ENCODE measurements around the gene UBB. TPM values are rescaled to one million over a fixed set of nuclear protein-coding genes. Genes with fewer than 3 reads are reported as not detected.

Gene UBB
- total RNA-seq, 1 experiment from 2014 or later, result 2,497 TPM

DNA sequence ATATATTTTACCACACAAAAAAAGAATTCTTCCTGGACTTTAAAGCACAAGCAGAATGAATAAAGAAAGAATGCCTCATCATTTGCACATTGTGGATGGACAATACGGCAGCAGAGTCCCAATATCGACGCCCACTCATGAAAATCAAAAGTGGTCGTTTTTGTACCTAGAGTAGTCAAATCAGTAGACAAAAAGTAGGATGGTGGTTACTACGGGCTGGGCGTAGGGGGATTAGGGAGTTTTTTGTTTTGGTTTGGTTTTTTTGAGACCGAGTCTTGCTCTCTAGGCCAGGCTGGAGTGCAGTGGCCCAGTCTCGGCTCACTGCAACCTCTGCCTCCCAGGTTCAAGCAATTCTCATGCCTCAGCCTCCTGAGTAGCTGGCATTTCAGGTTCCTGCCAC, 19.0 kb upstream of the UBB start:
- intact Hi-C loops (cut with micrococcal nuclease; ENCODE audit: unreplicated experiment), result no loop called here
- no peaks in the 10 kb centered on the region for H3K4me1 ChIP-seq (ENCODE audit: insufficient read depth, low read length, poor library complexity, severe bottlenecking)
- no peak overlapping the region for H3K27ac ChIP-seq (ENCODE audit: low read depth, low read length, poor library complexity, severe bottlenecking)
- no peaks in the 10 kb centered on the region for H3K27me3 ChIP-seq (replicated peaks; ENCODE audit: insufficient read depth, low read depth, low read length, poor library complexity)
- POLR2A ChIA-PET (ENCODE audit: low non-redundant PET), result no interaction called here
- no peak overlapping the region for H3K4me3 ChIP-seq (ENCODE audit: low read depth, low read length, poor library complexity, severe bottlenecking)
- BruUV-seq (replicated peaks), result no TSS peak
- no peaks in the 10 kb centered on the region for H3K36me3 ChIP-seq (ENCODE audit: insufficient read depth, low read length, poor library complexity, severe bottlenecking)
- no peaks in the 10 kb centered on the region for H3K9me3 ChIP-seq (ENCODE audit: low read depth, low read length, poor library complexity, severe bottlenecking)
- no peak for TF ChIP-seq EZH2 (IDR thresholded peaks at IDR 0.05; ENCODE audit: borderline replicate concordance, low read depth, low read length, poor library complexity, severe bottlenecking)
- TF ChIP-seq, protein P1, sequence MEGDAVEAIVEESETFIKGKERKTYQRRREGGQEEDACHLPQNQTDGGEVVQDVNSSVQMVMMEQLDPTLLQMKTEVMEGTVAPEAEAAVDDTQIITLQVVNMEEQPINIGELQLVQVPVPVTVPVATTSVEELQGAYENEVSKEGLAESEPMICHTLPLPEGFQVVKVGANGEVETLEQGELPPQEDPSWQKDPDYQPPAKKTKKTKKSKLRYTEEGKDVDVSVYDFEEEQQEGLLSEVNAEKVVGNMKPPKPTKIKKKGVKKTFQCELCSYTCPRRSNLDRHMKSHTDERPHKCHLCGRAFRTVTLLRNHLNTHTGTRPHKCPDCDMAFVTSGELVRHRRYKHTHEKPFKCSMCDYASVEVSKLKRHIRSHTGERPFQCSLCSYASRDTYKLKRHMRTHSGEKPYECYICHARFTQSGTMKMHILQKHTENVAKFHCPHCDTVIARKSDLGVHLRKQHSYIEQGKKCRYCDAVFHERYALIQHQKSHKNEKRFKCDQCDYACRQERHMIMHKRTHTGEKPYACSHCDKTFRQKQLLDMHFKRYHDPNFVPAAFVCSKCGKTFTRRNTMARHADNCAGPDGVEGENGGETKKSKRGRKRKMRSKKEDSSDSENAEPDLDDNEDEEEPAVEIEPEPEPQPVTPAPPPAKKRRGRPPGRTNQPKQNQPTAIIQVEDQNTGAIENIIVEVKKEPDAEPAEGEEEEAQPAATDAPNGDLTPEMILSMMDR (conservative IDR thresholded peaks at IDR 0.05; ENCODE audit: low read depth, low read length), result no peak
- CTCF ChIA-PET, result no interaction called here
- no peak for DNase-seq (ENCODE audit: low spot score)

DNA sequence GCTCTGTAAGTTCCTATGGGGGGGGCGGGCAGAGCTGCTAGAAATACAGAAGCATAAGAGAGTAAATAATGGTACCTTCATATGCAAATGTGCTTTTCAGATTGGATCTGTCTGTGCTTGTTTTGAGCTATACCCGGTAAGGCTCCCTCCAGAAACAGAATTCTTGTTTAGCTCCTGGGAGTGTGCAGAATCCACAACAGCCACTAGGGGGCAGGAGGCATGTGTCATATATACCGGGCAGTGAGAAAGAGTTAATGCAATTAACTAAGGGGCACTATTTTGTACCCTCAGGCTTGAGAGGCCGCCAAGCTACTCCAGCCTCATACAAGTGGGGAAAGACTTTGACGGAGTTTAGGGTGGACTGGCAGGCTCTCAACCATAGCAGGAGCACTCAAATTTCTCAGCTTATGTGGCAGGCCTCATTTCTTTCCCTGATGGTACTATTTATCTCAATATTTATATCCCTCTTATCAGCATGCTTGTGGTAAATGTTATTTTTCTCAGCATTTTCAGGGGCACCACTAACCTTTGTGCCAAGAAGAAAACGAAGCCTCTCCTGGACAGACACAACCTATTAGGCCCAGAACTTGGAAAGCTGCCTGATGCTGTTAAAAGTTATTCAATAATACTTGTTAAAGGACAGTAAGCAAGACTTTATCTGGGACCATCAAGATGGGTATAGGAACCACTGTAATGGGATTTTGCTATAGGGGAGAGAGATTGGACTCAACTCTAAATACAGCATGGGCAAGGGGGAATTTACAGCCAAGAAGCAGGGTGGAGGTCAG, 16.9 kb upstream of the UBB start:
- intact Hi-C loops (cut with micrococcal nuclease; ENCODE audit: unreplicated experiment), result loop anchor here (1.0 kb wide), 1 partner anchor 157 kb away; no protein-coding TSS in a partner anchor
- no peaks in the 10 kb centered on the region for H3K9me3 ChIP-seq (ENCODE audit: low read depth, low read length, poor library complexity, severe bottlenecking)
- ChIA-PET CTCF (interaction anchor here (0.5 to 1.4 kb wide), 10 partner anchors 8 to 225 kb away, joined by 3 to 16 read pairs (median 6); partner anchors contain the start of genes CENPV and UBB), POLR2A (ENCODE audit: low non-redundant PET) (interaction anchor here (0.6 kb wide), 1 partner anchor 17 kb away, joined by 5 read pairs; the partner anchor contains the start of gene UBB)
- H3K4me3 ChIP-seq (ENCODE audit: low read depth, low read length, poor library complexity, severe bottlenecking), result no peak overlapping the region
- DNase-seq (ENCODE audit: low spot score), result peak; percentile 83
- no peaks in the 10 kb centered on the region for H3K4me1 ChIP-seq (ENCODE audit: insufficient read depth, low read length, poor library complexity, severe bottlenecking)
- no peaks in the 10 kb centered on the region for H3K27me3 ChIP-seq (replicated peaks; ENCODE audit: insufficient read depth, low read depth, low read length, poor library complexity)
- no peak overlapping the region for H3K27ac ChIP-seq (ENCODE audit: low read depth, low read length, poor library complexity, severe bottlenecking)
- TF ChIP-seq, protein P1 (conservative IDR thresholded peaks at IDR 0.05; ENCODE audit: low read depth, low read length), result peak; percentile 96
- no peak for TF ChIP-seq EZH2 (IDR thresholded peaks at IDR 0.05; ENCODE audit: borderline replicate concordance, low read depth, low read length, poor library complexity, severe bottlenecking)
- H3K36me3 ChIP-seq (ENCODE audit: insufficient read depth, low read length, poor library complexity, severe bottlenecking), result no peaks in the 10 kb centered on the region
- no TSS peak for BruUV-seq (replicated peaks)

GRCh38 chr17:16364625-16365024, 16.3 kb upstream of the UBB start:
- intact Hi-C loops (cut with micrococcal nuclease; ENCODE audit: unreplicated experiment), result no loop called here
- H3K27me3 ChIP-seq (replicated peaks; ENCODE audit: insufficient read depth, low read depth, low read length, poor library complexity), result no peaks in the 10 kb centered on the region
- ChIA-PET POLR2A (ENCODE audit: low non-redundant PET) (no interaction called here), CTCF (interaction anchor here (0.5 to 1.4 kb wide), 4 partner anchors 28 to 225 kb away, joined by 3 to 12 read pairs (median 5); no protein-coding TSS in a partner anchor)
- H3K4me3 ChIP-seq (ENCODE audit: low read depth, low read length, poor library complexity, severe bottlenecking), result no peak overlapping the region
- TF ChIP-seq, protein P1 (conservative IDR thresholded peaks at IDR 0.05; ENCODE audit: low read depth, low read length), result no peak
- no peak for TF ChIP-seq EZH2 (IDR thresholded peaks at IDR 0.05; ENCODE audit: borderline replicate concordance, low read depth, low read length, poor library complexity, severe bottlenecking)
- no peaks in the 10 kb centered on the region for H3K36me3 ChIP-seq (ENCODE audit: insufficient read depth, low read length, poor library complexity, severe bottlenecking)
- no peak for DNase-seq (ENCODE audit: low spot score)
- H3K27ac ChIP-seq (ENCODE audit: low read depth, low read length, poor library complexity, severe bottlenecking), result no peak overlapping the region
- H3K9me3 ChIP-seq (ENCODE audit: low read depth, low read length, poor library complexity, severe bottlenecking), result no peaks in the 10 kb centered on the region
- BruUV-seq (replicated peaks), result no TSS peak
- H3K4me1 ChIP-seq (ENCODE audit: insufficient read depth, low read length, poor library complexity, severe bottlenecking), result no peaks in the 10 kb centered on the region
